ENCODE results near the gene PROCA1. TPM values are rescaled to one million over a fixed set of nuclear protein-coding genes. Genes with fewer than 3 reads are reported as not detected.

The PROCA1 gene
- total RNA-seq (1 to 10 TPM; 4.8 to 6.3 TPM), total RNA-seq (7.5 to 8.6 reads per million in 2 donors)

- DNase-seq (peak in 1 of 3 donors; percentile 20), ATAC-seq (peak; percentile 49)
- Mint-ChIP-seq H3K4me3 (peak within 1 kb of the TSS; percentile 92), H3K4me1 (peaks cover 24% of the 10 kb centered on the region), H3K27ac (peak within 1 kb of the TSS; percentile 84), H3K36me3 (ENCODE audit: low read depth) (no peaks in the 10 kb centered on the region), H3K27me3 (peaks cover 14% of the 10 kb centered on the region)
- no peaks in the 10 kb centered on the region for H3K9me3 ChIP-seq (ENCODE audit: control insufficient read depth, low read length, poor library complexity, severe bottlenecking)
Measured at GRCh38 chr17:28711723-28712031, at the start of gene PROCA1. TSS of gene PROCA1 (minus strand) at chr17:28711888. CDS start at chr17:28711660, 228 bp downstream.

GRCh38 chr17:28760601-28761562, 49.2 kb upstream of the PROCA1 start:
- no peaks in the 10 kb centered on the region for H3K9me3 ChIP-seq (ENCODE audit: control insufficient read depth, low read length, poor library complexity, severe bottlenecking)
- DNase-seq (no peak), ATAC-seq (no peak)
- Mint-ChIP-seq H3K36me3 (ENCODE audit: low read depth) (peaks cover 5% of the 10 kb centered on the region), H3K27ac (no peak overlapping the region), H3K4me1 (peaks cover 11% of the 10 kb centered on the region), H3K27me3 (no peaks in the 10 kb centered on the region), H3K4me3 (no peak overlapping the region)

- H3K4me1 Mint-ChIP-seq, result peaks cover 11% of the 10 kb centered on the region
- H3K9me3 ChIP-seq (ENCODE audit: control insufficient read depth, low read length, poor library complexity, severe bottlenecking), result no peaks in the 10 kb centered on the region
- ATAC-seq (no peak), DNase-seq (no peak)
- H3K4me3 Mint-ChIP-seq, result no peak overlapping the region
- H3K27ac Mint-ChIP-seq, result peak overlapping the region; percentile 65
- no peaks in the 10 kb centered on the region for H3K27me3 Mint-ChIP-seq
- peaks cover 5% of the 10 kb centered on the region for H3K36me3 Mint-ChIP-seq (ENCODE audit: low read depth)
Measured at GRCh38 chr17:28759256-28759865, 47.7 kb upstream of the PROCA1 start.

GRCh38 chr17:28758411-28759121, 46.9 kb upstream of the PROCA1 start:
- Mint-ChIP-seq H3K27me3 (no peaks in the 10 kb centered on the region), H3K4me3 (no peak overlapping the region), H3K36me3 (ENCODE audit: low read depth) (peaks cover 5% of the 10 kb centered on the region), H3K27ac (no peak overlapping the region), H3K4me1 (peaks cover 8% of the 10 kb centered on the region)
- DNase-seq (no peak), ATAC-seq (no peak)
- no peaks in the 10 kb centered on the region for H3K9me3 ChIP-seq (ENCODE audit: control insufficient read depth, low read length, poor library complexity, severe bottlenecking)

GRCh38 chr17:28756049-28756804, 44.5 kb upstream of the PROCA1 start:
- peak overlapping the region; percentile 49 for H3K27ac Mint-ChIP-seq

GRCh38 chr17:28755486-28755885, 43.8 kb upstream of the PROCA1 start:
- DNase-seq, result no peak
- Mint-ChIP-seq H3K4me1 (peaks cover 4% of the 10 kb centered on the region), H3K27ac (no peak overlapping the region), H3K4me3 (no peak overlapping the region), H3K27me3 (no peaks in the 10 kb centered on the region), H3K36me3 (ENCODE audit: low read depth) (peaks cover 5% of the 10 kb centered on the region)
- ATAC-seq, result no peak
- no peaks in the 10 kb centered on the region for H3K9me3 ChIP-seq (ENCODE audit: control insufficient read depth, low read length, poor library complexity, severe bottlenecking)

More at GRCh38 chr17:28756049-28756804, 44.5 kb upstream of the PROCA1 start:
- peaks cover 5% of the 10 kb centered on the region for H3K36me3 Mint-ChIP-seq (ENCODE audit: low read depth)
- no peak for ATAC-seq
- H3K27me3 Mint-ChIP-seq, result no peaks in the 10 kb centered on the region
- H3K4me1 Mint-ChIP-seq, result peaks cover 4% of the 10 kb centered on the region
- DNase-seq, result no peak
- no peaks in the 10 kb centered on the region for H3K9me3 ChIP-seq (ENCODE audit: control insufficient read depth, low read length, poor library complexity, severe bottlenecking)
- H3K4me3 Mint-ChIP-seq, result no peak overlapping the region

GRCh38 chr17:28751600-28752366, 40.1 kb upstream of the PROCA1 start:
- DNase-seq (no peak), ATAC-seq (no peak)
- Mint-ChIP-seq H3K4me3 (peak overlapping the region; percentile 50), H3K4me1 (no peaks in the 10 kb centered on the region), H3K27me3 (no peaks in the 10 kb centered on the region), H3K27ac (no peak overlapping the region), H3K36me3 (ENCODE audit: low read depth) (no peaks in the 10 kb centered on the region)
- no peaks in the 10 kb centered on the region for H3K9me3 ChIP-seq (ENCODE audit: control insufficient read depth, low read length, poor library complexity, severe bottlenecking)

- ATAC-seq, result peak; percentile 89
- Mint-ChIP-seq H3K27me3 (no peaks in the 10 kb centered on the region), H3K4me1 (peaks cover 4% of the 10 kb centered on the region), H3K36me3 (ENCODE audit: low read depth) (no peaks in the 10 kb centered on the region), H3K27ac (peak overlapping the region; percentile 8), H3K4me3 (no peak overlapping the region)
- DNase-seq, result peak; percentile 79 to 85 (median 79)
- H3K9me3 ChIP-seq (ENCODE audit: control insufficient read depth, low read length, poor library complexity, severe bottlenecking), result no peaks in the 10 kb centered on the region
Measured at GRCh38 chr17:28750178-28751047, 38.7 kb upstream of the PROCA1 start.

GRCh38 chr17:28749516-28750177, 38.0 kb upstream of the PROCA1 start:
- no peaks in the 10 kb centered on the region for H3K9me3 ChIP-seq (ENCODE audit: control insufficient read depth, low read length, poor library complexity, severe bottlenecking)
- Mint-ChIP-seq H3K27ac (peak overlapping the region; percentile 8), H3K4me1 (peaks cover 10% of the 10 kb centered on the region), H3K36me3 (ENCODE audit: low read depth) (no peaks in the 10 kb centered on the region), H3K4me3 (no peak overlapping the region), H3K27me3 (no peaks in the 10 kb centered on the region)
- ATAC-seq (peak; percentile 10), DNase-seq (no peak)

GRCh38 chr17:28748852-28749515, 37.3 kb upstream of the PROCA1 start:
- ATAC-seq (no peak), DNase-seq (no peak)
- Mint-ChIP-seq H3K27me3 (no peaks in the 10 kb centered on the region), H3K36me3 (ENCODE audit: low read depth) (no peaks in the 10 kb centered on the region), H3K4me3 (peak overlapping the region; percentile 25), H3K4me1 (peaks cover 10% of the 10 kb centered on the region), H3K27ac (no peak overlapping the region)
- no peaks in the 10 kb centered on the region for H3K9me3 ChIP-seq (ENCODE audit: control insufficient read depth, low read length, poor library complexity, severe bottlenecking)

Measured in T-helper 17 cell (primary cell).